Activated T-helper 1 cell treated with Interleukin-2 at 50 U/mL for 16 hours (primary cell): ENCODE measurements around the gene RHOBTB1.

Experiments
- DNase-seq: peaks from one replicate; pipeline ENCODE4 v3.0.0-alpha.2; 2020; ENCODE audit warnings: low read depth

RHOBTB1 gene

GRCh38 chr10:60820093-60820754 is 123.8 kb downstream of the RHOBTB1 start:
- DNase-seq: no peak
